ENCODE data around the gene DNAI1.
A peak's percentile ranks its signal among the peaks of the same experiment; 100 is the strongest.
"Not testable (repeated sequence)": the region's sequence is repeated elsewhere in the genome, so short reads cannot be mapped to it uniquely, and the experiment has no call there.

The DNAI1 gene

DNA sequence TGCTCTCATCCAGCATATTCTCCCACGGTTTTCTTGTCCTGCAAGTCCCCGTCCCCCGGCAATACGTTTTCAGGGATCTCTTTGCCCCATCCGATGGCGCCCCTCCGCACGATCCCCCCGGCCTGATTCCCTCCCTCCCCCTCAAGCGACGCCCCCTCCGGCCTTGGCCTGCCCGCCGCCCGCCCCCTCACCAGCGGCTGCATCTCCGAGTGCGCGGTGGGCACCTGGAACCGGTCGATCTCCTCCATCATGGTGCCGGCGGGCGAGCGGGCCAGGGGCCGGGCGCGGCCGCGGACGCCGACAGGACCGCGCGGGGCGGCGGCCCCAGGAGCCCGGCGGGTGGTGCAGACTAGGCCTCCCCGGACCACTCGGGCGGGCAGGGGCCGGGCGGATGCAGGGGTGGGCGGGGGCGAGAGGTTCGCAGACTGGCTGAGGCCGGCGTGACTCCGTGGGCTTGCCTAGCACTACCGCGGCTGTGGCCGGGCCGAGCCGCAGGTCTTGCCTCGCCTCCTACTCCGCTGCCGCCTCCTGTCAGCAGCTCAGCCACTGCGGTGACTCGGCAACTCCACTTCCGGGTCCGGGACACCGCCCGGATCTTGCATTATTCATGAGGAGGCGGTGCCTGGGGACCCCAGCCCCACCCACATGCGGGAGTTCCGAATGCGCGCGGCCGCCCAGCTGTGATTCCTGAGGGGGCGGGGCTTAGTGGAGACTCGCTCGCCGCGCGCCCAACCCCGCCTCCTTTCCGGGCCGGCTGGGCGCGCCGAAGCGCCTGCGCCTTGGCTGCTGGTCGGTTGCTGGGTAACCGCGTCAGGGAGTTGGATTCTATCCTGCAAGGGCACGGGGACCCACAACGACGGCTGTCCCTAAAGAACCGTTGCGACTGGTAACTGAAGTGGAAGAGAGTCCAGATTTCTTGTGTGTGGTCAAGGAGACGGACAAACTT is at the start of gene DNAI1, which contains the start of gene FAM219A:
Gene DNAI1 (plus strand): TSS at position 793 of the 946 bp plus-strand sequence. CDS start 201 bp downstream, outside the sequence.
Gene FAM219A (minus strand): TSS at position 558 of the 946 bp plus-strand sequence. CDS start 307 bp downstream, at position 251.
- peak; percentile 95 for DNase-seq
- in situ Hi-C loops (cut with HindIII; ENCODE audit: low pct_ligation_motif_present, low pct_unique_long_range_greater_than_20kb, low sequenced_read_pairs), result no loop called here

DNA sequence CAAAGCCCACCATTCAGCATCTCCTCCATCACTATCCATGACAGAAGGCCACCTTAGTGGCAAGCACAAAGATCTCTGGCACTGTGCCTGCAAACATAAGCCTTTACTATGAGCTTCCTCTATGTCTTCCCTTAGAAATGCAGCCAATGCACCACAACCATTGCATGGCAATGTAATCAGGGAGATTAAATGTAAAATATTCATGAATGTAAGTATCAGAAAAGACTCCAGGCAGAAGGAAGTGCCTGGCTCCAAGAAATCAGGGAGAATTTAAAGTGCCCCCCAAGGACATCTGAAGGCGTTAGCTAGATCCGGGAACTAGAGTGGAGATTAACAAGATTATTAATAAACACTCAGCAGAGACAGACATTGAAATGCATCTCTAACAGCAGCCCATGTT is 49.5 kb upstream of the DNAI1 start:
- in situ Hi-C loops (cut with HindIII; ENCODE audit: low pct_ligation_motif_present, low pct_unique_long_range_greater_than_20kb, low sequenced_read_pairs), result no loop called here
- no peak for DNase-seq

DNA sequence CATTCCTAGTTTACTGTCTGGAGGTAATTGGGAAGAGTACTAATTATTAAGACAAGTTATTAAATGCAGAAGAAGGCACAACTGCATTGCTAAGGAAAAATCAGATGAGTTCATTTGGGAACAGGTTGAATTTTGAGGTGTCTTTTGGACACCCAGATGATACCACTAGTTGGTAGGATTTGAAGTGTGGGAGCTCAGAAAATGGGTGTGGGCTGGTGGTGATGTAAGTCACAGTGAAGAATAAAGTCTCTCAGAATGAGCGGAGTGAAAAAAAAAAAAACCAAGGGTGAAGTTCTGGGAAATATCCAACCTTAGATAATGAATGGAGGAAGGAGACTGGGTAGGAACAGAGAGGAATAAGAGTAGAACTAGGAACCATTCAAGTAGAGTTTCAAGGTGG is 46.3 kb upstream of the DNAI1 start:
- DNase-seq, result no peak
- in situ Hi-C loops (cut with HindIII; ENCODE audit: low pct_ligation_motif_present, low pct_unique_long_range_greater_than_20kb, low sequenced_read_pairs), result no loop called here

- peak; percentile 55 for DNase-seq
- in situ Hi-C loops (cut with HindIII; ENCODE audit: low pct_ligation_motif_present, low pct_unique_long_range_greater_than_20kb, low sequenced_read_pairs), result no loop called here
Observed at GRCh38 chr9:34413231-34413852, 45.3 kb upstream of the DNAI1 start.

- DNase-seq, result no peak
- in situ Hi-C loops (cut with HindIII; ENCODE audit: low pct_ligation_motif_present, low pct_unique_long_range_greater_than_20kb, low sequenced_read_pairs), result no loop called here
Observed at GRCh38 chr9:34417734-34418133, 40.9 kb upstream of the DNAI1 start.

DNA sequence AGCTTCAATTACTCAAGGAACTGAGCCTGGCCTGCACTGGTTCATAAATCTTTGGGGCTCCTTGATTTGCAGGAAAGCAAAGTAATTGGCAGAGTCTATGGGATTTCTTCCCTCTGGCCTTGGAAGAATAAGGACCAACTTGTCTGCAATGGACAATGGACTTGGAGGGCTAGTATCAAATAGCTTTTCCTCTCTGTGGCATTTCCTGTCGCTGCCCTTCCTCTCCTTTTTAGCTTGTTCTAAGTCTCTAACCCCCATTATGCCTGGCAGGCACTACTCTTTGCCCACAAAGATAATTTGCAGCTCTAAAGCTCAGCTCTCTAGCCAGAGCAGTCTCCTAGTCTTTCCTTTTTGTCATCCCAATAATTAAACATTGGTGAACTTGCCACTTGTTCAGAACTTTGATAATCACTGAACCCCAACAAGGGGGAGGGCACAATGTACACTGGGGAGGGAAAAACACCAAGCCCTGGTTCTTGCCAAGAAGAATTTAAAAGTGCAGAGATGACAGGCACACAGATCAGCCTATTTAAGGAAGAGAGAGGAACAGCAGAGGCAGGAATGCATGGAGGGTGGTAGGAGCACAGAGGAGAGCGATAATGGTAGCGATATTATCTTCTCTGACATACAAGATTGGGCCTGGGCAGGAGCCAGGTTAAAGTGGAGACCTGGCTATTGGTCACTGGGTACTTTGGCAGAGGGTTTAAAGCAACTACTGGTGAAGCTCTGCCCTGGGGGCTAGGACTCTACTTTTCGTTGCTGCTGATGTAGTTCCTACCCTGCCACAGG is 38.7 kb upstream of the DNAI1 start:
- no peak for DNase-seq
- in situ Hi-C loops (cut with HindIII; ENCODE audit: low pct_ligation_motif_present, low pct_unique_long_range_greater_than_20kb, low sequenced_read_pairs), result no loop called here

DNA sequence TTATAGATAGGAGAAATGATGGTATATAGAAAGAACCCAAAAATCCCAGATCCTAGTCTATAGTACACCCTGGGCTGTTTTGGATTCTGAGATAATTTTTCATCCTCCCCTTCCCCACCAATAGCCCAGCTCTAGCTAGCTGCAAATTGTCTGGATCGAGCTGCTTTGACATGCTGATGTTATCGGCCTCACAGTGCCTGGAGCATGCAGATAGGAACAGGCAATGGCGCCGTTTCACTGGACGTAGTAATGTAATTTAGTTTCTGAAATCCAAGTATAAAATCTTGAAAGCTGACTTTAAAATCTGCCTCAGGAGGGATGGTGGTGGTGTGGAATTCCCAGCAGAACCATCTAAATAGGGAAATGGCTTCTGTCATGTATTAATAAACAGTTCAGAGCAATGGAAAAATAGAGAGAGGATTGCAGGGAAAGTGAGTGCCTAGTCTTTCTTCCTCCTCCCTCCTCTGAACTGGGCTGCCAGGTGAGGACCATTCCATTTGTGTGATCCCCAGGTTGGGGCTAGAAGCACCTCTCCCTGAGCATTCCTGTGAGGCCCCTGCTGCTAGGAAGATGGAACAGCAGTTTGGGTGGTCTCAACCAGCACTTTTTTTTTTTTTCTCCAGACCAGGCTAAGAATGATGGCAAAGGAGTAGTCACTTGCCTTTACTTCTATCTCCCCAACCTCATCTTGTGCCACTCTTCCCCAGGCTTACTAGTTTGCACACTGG is 32.1 kb upstream of the DNAI1 start:
- in situ Hi-C loops (cut with HindIII; ENCODE audit: low pct_ligation_motif_present, low pct_unique_long_range_greater_than_20kb, low sequenced_read_pairs), result no loop called here
- DNase-seq, result no peak

GRCh38 chr9:34428325-34428958 is 30.2 kb upstream of the DNAI1 start:
- no peak for DNase-seq
- in situ Hi-C loops (cut with HindIII; ENCODE audit: low pct_ligation_motif_present, low pct_unique_long_range_greater_than_20kb, low sequenced_read_pairs), result no loop called here

DNA sequence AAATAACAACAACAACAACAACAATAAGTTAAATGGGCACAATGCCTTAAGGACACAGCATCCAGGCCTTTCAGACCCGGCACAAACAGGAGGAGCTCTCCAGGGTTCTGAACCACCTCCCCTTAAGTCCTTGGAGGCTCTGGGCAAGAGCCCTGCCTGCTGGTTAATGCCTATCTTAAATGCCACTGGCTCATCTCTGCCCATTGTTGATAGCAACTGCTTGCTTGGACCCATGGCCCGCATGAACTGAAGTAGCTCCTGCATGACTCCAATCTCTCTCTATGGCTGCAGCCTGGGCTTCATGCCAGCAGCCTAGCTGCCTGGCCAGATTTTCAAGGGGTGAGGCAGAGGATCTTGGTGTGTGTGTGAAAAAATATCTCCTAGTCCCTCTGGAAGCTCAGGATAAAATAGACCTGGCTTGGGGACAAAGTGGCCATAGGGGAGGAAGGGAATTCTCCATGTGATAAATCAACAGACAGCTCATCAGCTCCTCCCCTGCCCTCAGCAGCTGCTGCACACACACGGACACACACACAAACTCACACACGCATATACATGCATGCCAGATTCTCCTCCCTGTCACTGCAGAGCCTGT is 27.7 kb upstream of the DNAI1 start:
- peak; percentile 71 for DNase-seq
- in situ Hi-C loops (cut with HindIII; ENCODE audit: low pct_ligation_motif_present, low pct_unique_long_range_greater_than_20kb, low sequenced_read_pairs), result no loop called here

DNA sequence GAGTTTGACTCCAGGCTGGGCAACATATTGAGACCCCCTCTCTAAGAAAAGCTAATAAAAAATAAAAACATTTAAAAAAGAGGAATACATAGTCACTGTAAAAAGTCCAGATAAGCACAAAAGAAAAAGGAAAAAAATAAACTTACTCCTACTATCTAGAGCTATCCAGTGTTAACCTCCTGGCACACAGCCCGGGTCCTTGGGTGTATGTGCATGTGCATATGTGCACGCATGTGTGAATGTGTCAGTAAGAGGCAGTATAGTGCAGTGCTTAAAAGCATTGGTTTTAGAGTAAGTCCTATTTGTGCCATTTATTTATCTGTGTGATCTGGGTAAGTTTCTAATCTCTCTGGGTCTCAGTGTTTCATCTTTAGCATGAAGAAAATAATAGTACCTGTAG is 26.9 kb upstream of the DNAI1 start:
- in situ Hi-C loops (cut with HindIII; ENCODE audit: low pct_ligation_motif_present, low pct_unique_long_range_greater_than_20kb, low sequenced_read_pairs), result no loop called here
- no peak for DNase-seq

GRCh38 chr9:34437006-34437925 is 21.3 kb upstream of the DNAI1 start:
- in situ Hi-C loops (cut with HindIII; ENCODE audit: low pct_ligation_motif_present, low pct_unique_long_range_greater_than_20kb, low sequenced_read_pairs), result no loop called here
- peak; percentile 70 for DNase-seq

GRCh38 chr9:34437926-34438307 is 20.7 kb upstream of the DNAI1 start:
- DNase-seq; in situ Hi-C loops (cut with HindIII; ENCODE audit: low pct_ligation_motif_present, low pct_unique_long_range_greater_than_20kb, low sequenced_read_pairs): not testable (repeated sequence)

- DNase-seq; in situ Hi-C loops (cut with HindIII; ENCODE audit: low pct_ligation_motif_present, low pct_unique_long_range_greater_than_20kb, low sequenced_read_pairs): not testable (repeated sequence)
Observed at GRCh38 chr9:34438465-34438864, 20.1 kb upstream of the DNAI1 start.

DNA sequence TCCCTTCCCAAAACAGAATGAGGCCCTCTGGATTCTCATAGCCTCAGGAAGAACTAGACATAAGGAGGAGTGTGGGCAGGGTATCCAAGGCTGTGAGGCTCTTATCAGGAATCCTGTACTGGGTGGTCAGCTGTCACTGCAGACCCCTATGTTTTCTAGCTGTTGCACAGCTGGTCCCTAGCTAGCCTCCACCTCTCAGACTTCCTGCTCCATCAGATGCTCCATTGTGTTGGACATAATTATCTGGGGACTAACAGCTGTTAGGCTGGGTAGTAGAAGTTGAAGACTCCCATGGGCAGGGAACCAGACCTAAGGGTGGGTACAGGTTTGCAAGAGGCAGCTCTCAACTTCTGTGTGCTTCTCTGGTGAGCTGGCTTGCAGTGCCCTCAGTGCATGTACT is 18.6 kb upstream of the DNAI1 start:
- in situ Hi-C loops (cut with HindIII; ENCODE audit: low pct_ligation_motif_present, low pct_unique_long_range_greater_than_20kb, low sequenced_read_pairs), result no loop called here
- DNase-seq, result no peak

DNA sequence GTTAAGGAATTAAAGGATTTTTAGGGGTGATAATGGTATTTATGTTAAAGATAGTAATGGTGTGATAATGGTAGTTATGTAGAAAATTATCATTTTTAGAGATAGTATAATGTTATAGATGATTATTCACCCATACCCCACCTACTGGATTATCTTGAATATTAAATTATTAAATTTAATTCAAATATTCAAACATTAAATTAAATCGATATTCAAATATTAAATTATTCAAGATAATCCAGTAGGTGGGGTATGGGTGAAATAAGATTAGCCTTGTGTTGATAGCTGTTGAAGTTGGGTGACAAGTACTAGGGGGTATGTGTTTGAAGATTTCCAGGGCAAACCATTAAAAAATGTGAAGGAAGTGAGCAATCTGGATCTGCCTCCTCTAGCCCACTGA is 15.8 kb upstream of the DNAI1 start:
- no peak for DNase-seq
- in situ Hi-C loops (cut with HindIII; ENCODE audit: low pct_ligation_motif_present, low pct_unique_long_range_greater_than_20kb, low sequenced_read_pairs), result no loop called here

DNA sequence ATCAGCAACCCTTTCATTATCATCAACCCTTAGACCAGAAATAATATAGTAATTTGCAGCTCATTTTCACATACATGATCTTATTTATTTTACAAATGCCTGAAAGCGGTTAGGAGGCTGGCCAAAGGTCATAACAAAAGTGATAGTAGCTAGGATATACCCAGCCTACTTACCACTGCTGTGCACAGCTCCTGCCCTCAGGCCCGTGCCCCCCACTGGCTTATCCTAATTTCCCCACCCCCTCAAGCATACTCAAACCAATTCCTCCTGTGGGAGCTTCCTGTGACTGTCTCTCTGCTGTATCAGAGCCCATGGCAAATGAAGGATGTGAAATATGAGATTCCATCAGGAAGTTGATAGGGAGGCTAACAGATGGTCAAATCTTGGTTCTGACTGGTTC is 15.1 kb upstream of the DNAI1 start:
- in situ Hi-C loops (cut with HindIII; ENCODE audit: low pct_ligation_motif_present, low pct_unique_long_range_greater_than_20kb, low sequenced_read_pairs), result no loop called here
- DNase-seq, result no peak

DNA sequence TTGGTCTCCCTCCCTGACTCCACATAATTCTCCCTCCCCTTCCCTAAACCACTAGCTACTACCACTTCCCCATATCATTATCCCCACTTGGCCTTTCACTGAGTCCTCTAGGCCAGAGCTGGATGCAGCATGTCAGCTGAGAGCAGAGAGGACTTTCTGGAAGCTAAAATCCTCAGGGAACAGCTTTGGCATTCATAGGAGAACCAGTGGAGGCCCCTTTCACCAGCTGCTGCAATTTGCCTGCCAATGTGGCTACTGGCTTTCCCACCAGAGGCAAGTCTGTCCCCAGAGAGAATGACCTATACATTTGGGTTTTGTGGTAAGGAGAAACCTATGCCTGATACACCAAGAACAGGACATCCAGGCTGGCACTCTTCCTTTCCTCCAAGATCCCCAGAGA is 14.6 kb upstream of the DNAI1 start:
- DNase-seq, result no peak
- in situ Hi-C loops (cut with HindIII; ENCODE audit: low pct_ligation_motif_present, low pct_unique_long_range_greater_than_20kb, low sequenced_read_pairs), result no loop called here
